HCT116 (cell line): ENCODE data around the gene MYLK. TPM values are rescaled to one million over a fixed set of nuclear protein-coding genes. Genes with fewer than 3 reads are reported as not detected.
A peak's percentile ranks its signal among the peaks of the same experiment; 100 is the strongest.

Experiments used
- ATAC-seq: fragments of 200-7000 bp; cut with Tn5 transposase; 2 replicates; pipeline ENCODE4 v1.9.1; 2020; ENCODE audit warnings: mild to moderate bottlenecking, moderate library complexity
- BruUV-seq: library from RNA; stranded (reverse); fragments of 400-500 nt; replicated peaks from 2 replicates; lab custom pipeline; 2021; lab: Mats Ljungman, UMichigan
- CTCF ChIA-PET: fragments of 300-600 bp; sonication (Branson Sonifier 250); formaldehyde crosslinking; loops from one replicate; lab custom pipeline; 2021; ENCODE audit warnings: antibody characterized with exemption; lab: Charles Lee
- POLR2A ChIA-PET: fragments of 300-600, 350-600 bp; sonication (Branson Sonifier 250); formaldehyde crosslinking; loops from one replicate; lab custom pipeline; 2021; ENCODE audit warnings: antibody characterized with exemption; lab: Charles Lee
- RAD21 ChIA-PET, 2 experiments: fragments of 300-600 bp; sonication (Branson Sonifier 250); formaldehyde crosslinking; loops; one replicate each; lab custom pipeline; 2023; ENCODE audit warnings: low total read pairs in 2 of 2; ENCODE audit not compliant: uncharacterized antibody in 2 of 2, unreplicated experiment in 2 of 2, low non-redundant PET in 1 of 2; lab: Charles Lee
- DNase-seq: peaks from one replicate; pipeline ENCODE4 v3.0.0-alpha.2; 2010; ENCODE audit warnings: low read depth, low spot score
- H2AFZ ChIP-seq: fragments of 200-600 bp; shearing (Covaris generic), sonication (generic); 2 replicates; pipeline ENCODE4 v1.6.1; 2017; ENCODE audit warnings: low read depth, mixed run types, mixed read lengths, antibody characterized with exemption, low read length; ENCODE audit not compliant: poor library complexity, severe bottlenecking
- H3K27ac ChIP-seq: 2 replicates; pipeline ENCODE4 v1.5.1; 2012; ENCODE audit warnings: low read depth, low read length
- H3K27me3 ChIP-seq: fragments of 200-600 bp; sonication (generic); 2 replicates; pipeline ENCODE4 v1.6.1; 2016; ENCODE audit warnings: mixed run types, low read length, mixed read lengths; ENCODE audit not compliant: insufficient read depth
- H3K36me3 ChIP-seq, 2 experiments: fragments of 200-500 bp in 1 of 2; fragments of 200-600 bp in 1 of 2; sonication (Bioruptor generic) in 1 of 2; sonication (generic) in 1 of 2; 2 replicates each; pipeline versions ENCODE4 v1.5.1 to v1.6.1; 2014 to 2016; ENCODE audit warnings: low read length in 2 of 2, inconsistent platforms in 1 of 2, mixed read lengths in 1 of 2, mixed run types in 1 of 2; ENCODE audit not compliant: insufficient read depth in 2 of 2, control insufficient read depth in 1 of 2
- H3K4me1 ChIP-seq, 2 experiments: fragments of 200-600 bp in 1 of 2; sonication (generic) in 1 of 2; 2 replicates each; pipeline versions ENCODE4 v1.5.1 to v1.6.1; 2012 to 2017; ENCODE audit warnings: low read length in 2 of 2, inconsistent platforms in 1 of 2, mild to moderate bottlenecking in 1 of 2, mixed read lengths in 1 of 2, mixed run types in 1 of 2, moderate library complexity in 1 of 2; ENCODE audit not compliant: insufficient read depth in 2 of 2, control insufficient read depth in 1 of 2
- H3K4me2 ChIP-seq: fragments of 200-600 bp; sonication (generic); 2 replicates; pipeline ENCODE4 v1.6.1; 2017; ENCODE audit warnings: mixed run types, low read length, mixed read lengths
- H3K4me3 ChIP-seq, 2 experiments: fragments of 200-600 bp in 1 of 2; sonication (generic) in 1 of 2; replicated peaks in 1 of 2; 2 replicates each; pipeline ENCODE4 v1.5.1; 2011 to 2016; ENCODE audit warnings: low read length in 2 of 2, control low read depth in 1 of 2, low read depth in 1 of 2, mild to moderate bottlenecking in 1 of 2, mixed read lengths in 1 of 2, mixed run types in 1 of 2
- H3K79me2 ChIP-seq: fragments of 200-600 bp; sonication (generic); 2 replicates; pipeline ENCODE4 v1.6.1; 2017; ENCODE audit warnings: mild to moderate bottlenecking, mixed run types, low read length, moderate library complexity, mixed read lengths; ENCODE audit not compliant: insufficient read depth
- H3K9ac ChIP-seq: fragments of 200-600 bp; sonication (generic); 2 replicates; pipeline ENCODE4 v1.6.1; 2016; ENCODE audit warnings: low read length, mixed read lengths
- H3K9me2 ChIP-seq: fragments of 200-600 bp; sonication (generic), shearing (Covaris generic); 2 replicates; pipeline ENCODE4 v1.6.1; 2017; ENCODE audit warnings: mixed run types, mild to moderate bottlenecking, moderate library complexity; ENCODE audit not compliant: insufficient read depth
- H3K9me3 ChIP-seq, 2 experiments: fragments of 200-500 bp in 1 of 2; fragments of 200-600 bp in 1 of 2; sonication (Bioruptor generic) in 1 of 2; sonication (generic) in 1 of 2; 2 replicates each; pipeline ENCODE4 v1.6.1; 2014 to 2017; ENCODE audit warnings: low read length in 2 of 2, mixed read lengths in 2 of 2, inconsistent platforms in 1 of 2, low read depth in 1 of 2, mild to moderate bottlenecking in 1 of 2, mixed run types in 1 of 2, moderate library complexity in 1 of 2; ENCODE audit not compliant: control insufficient read depth in 1 of 2, insufficient read depth in 1 of 2
- H4K20me1 ChIP-seq: fragments of 200-600 bp; sonication (generic), shearing (Covaris generic); 2 replicates; pipeline ENCODE4 v1.6.1; 2017; ENCODE audit warnings: mixed run types, mild to moderate bottlenecking, moderate library complexity; ENCODE audit not compliant: insufficient read depth
- CBX3 ChIP-seq: IDR thresholded peaks from 2 replicates; pipeline ENCODE4 v1.6.1; 2012; ENCODE audit warnings: low read depth
- CEBPB ChIP-seq: IDR thresholded peaks from 2 replicates; pipeline ENCODE4 v1.6.1; 2012; ENCODE audit warnings: low read depth
- ELF1 ChIP-seq: IDR thresholded peaks from 2 replicates; pipeline ENCODE4 v1.6.1; 2012; ENCODE audit warnings: low read depth, borderline replicate concordance
- FOSL1 ChIP-seq: IDR thresholded peaks from 2 replicates; pipeline ENCODE4 v1.6.1; 2012; ENCODE audit warnings: low read depth
- JUND ChIP-seq: IDR thresholded peaks from 2 replicates; pipeline ENCODE4 v1.6.1; 2012
- POLR2A ChIP-seq: IDR thresholded peaks from 2 replicates; pipeline ENCODE4 v1.7.0; 2011; ENCODE audit warnings: borderline replicate concordance; ENCODE audit not compliant: insufficient read depth, insufficient read length; ENCODE audit errors: extremely low read depth
- POLR2AphosphoS5 ChIP-seq: IDR thresholded peaks from 2 replicates; pipeline ENCODE4 v1.6.1; 2011; ENCODE audit warnings: mild to moderate bottlenecking, low read depth, low read length, moderate library complexity
- RAD21 ChIP-seq: IDR thresholded peaks from 2 replicates; pipeline ENCODE4 v1.6.1; 2012; ENCODE audit warnings: low read depth, mild to moderate bottlenecking
- SP1 ChIP-seq: IDR thresholded peaks from 2 replicates; pipeline ENCODE4 v1.6.1; 2012; ENCODE audit warnings: low read depth
- SRF ChIP-seq: IDR thresholded peaks from 2 replicates; pipeline ENCODE4 v1.6.1; 2012; ENCODE audit warnings: low read depth
- TCF7L2 ChIP-seq: IDR thresholded peaks from 2 replicates; pipeline ENCODE4 v1.7.0; 2011; ENCODE audit warnings: borderline replicate concordance, inconsistent platforms; ENCODE audit not compliant: insufficient read depth, insufficient read length; ENCODE audit errors: extremely low read depth
- YY1 ChIP-seq: IDR thresholded peaks from 2 replicates; pipeline ENCODE4 v1.6.1; 2011; ENCODE audit warnings: low read length, low read depth, moderate library complexity, mild to moderate bottlenecking; ENCODE audit not compliant: insufficient replicate concordance; ENCODE audit errors: extremely low read depth
- intact Hi-C: fragments of 100-400 bp; cut with micrococcal nuclease; formaldehyde crosslinking; loops from 2 replicates; pipeline ENCODE4 v1.10.0; 2022
- total RNA-seq: library from RNA; stranded (reverse); gene quantifications from one replicate; pipeline ENCODE4 v1.2.1, GENCODE V29; 2021; ENCODE audit not compliant: unreplicated experiment
- TF ChIP-seq, protein P1 (sequence below): IDR thresholded peaks from 2 replicates; pipeline ENCODE4 v1.6.1; 2012; ENCODE audit warnings: low read depth
- TF ChIP-seq, protein P2 (sequence below): IDR thresholded peaks from 2 replicates; pipeline ENCODE4 v1.6.1; 2012
- TF ChIP-seq, protein P3 (sequence below): IDR thresholded peaks from 2 replicates; pipeline ENCODE4 v1.6.1; 2012
- TF ChIP-seq, protein P4 (sequence below): IDR thresholded peaks from 2 replicates; pipeline ENCODE4 v1.6.1; 2011; ENCODE audit warnings: mild to moderate bottlenecking, low read length, moderate library complexity; ENCODE audit not compliant: insufficient replicate concordance; ENCODE audit errors: extremely low read depth
- TF ChIP-seq, protein P5 (sequence below), 3 experiments: fragments of 200-600 bp in 1 of 3; sonication (generic) in 1 of 3; IDR thresholded peaks in 2 of 3; conservative IDR thresholded peaks in 1 of 3; 2 replicates each; pipeline ENCODE4 v1.5.1; 2012 to 2017; ENCODE audit warnings: low read depth in 2 of 3, low read length in 2 of 3, antibody characterized with exemption in 1 of 3, borderline replicate concordance in 1 of 3, control low read depth in 1 of 3, mild to moderate bottlenecking in 1 of 3, mixed read lengths in 1 of 3, mixed run types in 1 of 3, moderate library complexity in 1 of 3; ENCODE audit not compliant: insufficient read depth in 1 of 3

The MYLK gene
- total RNA-seq, 1 experiment from 2014 or later, result 3.8 TPM

DNA sequence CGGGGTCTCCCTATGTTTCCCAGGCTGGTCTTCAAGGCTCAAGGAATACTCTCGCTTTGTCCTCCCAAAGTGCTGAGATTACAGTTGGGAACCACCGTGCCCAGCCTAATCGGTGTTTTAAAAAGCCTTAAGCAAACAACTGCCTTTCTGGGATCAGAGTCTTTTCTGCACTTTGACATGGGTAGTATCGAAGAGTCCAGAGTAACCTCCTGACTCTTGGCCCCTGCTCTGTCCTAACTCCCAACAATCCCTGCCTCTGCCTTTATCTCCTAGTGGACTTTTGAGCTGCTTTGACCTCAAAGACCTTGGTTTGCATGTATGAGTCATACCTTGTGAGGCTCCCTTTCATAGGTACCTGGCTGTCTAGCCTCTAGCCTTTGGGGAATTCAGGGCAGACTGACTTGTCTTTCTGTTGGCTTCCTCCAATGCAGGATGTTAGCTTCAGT, 278.3 kb downstream of the MYLK start:
- POLR2A ChIA-PET, result no interaction called here
- peak overlapping the region; percentile 59 for H3K4me2 ChIP-seq

More for the DNA sequence above, 278.3 kb downstream of the MYLK start:
- no peaks in the 10 kb centered on the region for H3K36me3 ChIP-seq
- ATAC-seq (peak; percentile 82), DNase-seq (peak; percentile 75)
- ChIA-PET CTCF (interaction anchor here (1.2 to 1.5 kb wide), 2 partner anchors 47 to 118 kb away, joined by 3 to 4 read pairs; no protein-coding TSS in a partner anchor), RAD21 (interaction anchor here (0.6 to 1.2 kb wide), 2 partner anchors 20 to 301 kb away, joined by 5 read pairs; no protein-coding TSS in a partner anchor)
- no peaks in the 10 kb centered on the region for H3K9me3 ChIP-seq
- no peaks in the 10 kb centered on the region for H3K79me2 ChIP-seq
- TF ChIP-seq POLR2A (no peak), POLR2AphosphoS5 (peak; percentile 23; the same call in 1 of the 2 replicates), ELF1 (no peak), TCF7L2 (peak; percentile 62), SRF (no peak), JUND (peak; percentile 77), SP1 (peak; percentile 67), FOSL1 (peak; percentile 76), CBX3 (peak; percentile 36; the same call in 1 of the 2 replicates), CEBPB (no peak; the same call in 1 of the 2 replicates), YY1 (no peak), RAD21 (no peak)
- TF ChIP-seq, protein P1, sequence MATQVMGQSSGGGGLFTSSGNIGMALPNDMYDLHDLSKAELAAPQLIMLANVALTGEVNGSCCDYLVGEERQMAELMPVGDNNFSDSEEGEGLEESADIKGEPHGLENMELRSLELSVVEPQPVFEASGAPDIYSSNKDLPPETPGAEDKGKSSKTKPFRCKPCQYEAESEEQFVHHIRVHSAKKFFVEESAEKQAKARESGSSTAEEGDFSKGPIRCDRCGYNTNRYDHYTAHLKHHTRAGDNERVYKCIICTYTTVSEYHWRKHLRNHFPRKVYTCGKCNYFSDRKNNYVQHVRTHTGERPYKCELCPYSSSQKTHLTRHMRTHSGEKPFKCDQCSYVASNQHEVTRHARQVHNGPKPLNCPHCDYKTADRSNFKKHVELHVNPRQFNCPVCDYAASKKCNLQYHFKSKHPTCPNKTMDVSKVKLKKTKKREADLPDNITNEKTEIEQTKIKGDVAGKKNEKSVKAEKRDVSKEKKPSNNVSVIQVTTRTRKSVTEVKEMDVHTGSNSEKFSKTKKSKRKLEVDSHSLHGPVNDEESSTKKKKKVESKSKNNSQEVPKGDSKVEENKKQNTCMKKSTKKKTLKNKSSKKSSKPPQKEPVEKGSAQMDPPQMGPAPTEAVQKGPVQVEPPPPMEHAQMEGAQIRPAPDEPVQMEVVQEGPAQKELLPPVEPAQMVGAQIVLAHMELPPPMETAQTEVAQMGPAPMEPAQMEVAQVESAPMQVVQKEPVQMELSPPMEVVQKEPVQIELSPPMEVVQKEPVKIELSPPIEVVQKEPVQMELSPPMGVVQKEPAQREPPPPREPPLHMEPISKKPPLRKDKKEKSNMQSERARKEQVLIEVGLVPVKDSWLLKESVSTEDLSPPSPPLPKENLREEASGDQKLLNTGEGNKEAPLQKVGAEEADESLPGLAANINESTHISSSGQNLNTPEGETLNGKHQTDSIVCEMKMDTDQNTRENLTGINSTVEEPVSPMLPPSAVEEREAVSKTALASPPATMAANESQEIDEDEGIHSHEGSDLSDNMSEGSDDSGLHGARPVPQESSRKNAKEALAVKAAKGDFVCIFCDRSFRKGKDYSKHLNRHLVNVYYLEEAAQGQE, result no peak
- TF ChIP-seq, protein P2, sequence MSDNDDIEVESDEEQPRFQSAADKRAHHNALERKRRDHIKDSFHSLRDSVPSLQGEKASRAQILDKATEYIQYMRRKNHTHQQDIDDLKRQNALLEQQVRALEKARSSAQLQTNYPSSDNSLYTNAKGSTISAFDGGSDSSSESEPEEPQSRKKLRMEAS, result no peak
- TF ChIP-seq, protein P3, sequence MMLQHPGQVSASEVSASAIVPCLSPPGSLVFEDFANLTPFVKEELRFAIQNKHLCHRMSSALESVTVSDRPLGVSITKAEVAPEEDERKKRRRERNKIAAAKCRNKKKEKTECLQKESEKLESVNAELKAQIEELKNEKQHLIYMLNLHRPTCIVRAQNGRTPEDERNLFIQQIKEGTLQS, result no peak
- TF ChIP-seq, protein P4, sequence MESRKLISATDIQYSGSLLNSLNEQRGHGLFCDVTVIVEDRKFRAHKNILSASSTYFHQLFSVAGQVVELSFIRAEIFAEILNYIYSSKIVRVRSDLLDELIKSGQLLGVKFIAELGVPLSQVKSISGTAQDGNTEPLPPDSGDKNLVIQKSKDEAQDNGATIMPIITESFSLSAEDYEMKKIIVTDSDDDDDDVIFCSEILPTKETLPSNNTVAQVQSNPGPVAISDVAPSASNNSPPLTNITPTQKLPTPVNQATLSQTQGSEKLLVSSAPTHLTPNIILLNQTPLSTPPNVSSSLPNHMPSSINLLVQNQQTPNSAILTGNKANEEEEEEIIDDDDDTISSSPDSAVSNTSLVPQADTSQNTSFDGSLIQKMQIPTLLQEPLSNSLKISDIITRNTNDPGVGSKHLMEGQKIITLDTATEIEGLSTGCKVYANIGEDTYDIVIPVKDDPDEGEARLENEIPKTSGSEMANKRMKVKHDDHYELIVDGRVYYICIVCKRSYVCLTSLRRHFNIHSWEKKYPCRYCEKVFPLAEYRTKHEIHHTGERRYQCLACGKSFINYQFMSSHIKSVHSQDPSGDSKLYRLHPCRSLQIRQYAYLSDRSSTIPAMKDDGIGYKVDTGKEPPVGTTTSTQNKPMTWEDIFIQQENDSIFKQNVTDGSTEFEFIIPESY, result no peak
- TF ChIP-seq, protein P5, sequence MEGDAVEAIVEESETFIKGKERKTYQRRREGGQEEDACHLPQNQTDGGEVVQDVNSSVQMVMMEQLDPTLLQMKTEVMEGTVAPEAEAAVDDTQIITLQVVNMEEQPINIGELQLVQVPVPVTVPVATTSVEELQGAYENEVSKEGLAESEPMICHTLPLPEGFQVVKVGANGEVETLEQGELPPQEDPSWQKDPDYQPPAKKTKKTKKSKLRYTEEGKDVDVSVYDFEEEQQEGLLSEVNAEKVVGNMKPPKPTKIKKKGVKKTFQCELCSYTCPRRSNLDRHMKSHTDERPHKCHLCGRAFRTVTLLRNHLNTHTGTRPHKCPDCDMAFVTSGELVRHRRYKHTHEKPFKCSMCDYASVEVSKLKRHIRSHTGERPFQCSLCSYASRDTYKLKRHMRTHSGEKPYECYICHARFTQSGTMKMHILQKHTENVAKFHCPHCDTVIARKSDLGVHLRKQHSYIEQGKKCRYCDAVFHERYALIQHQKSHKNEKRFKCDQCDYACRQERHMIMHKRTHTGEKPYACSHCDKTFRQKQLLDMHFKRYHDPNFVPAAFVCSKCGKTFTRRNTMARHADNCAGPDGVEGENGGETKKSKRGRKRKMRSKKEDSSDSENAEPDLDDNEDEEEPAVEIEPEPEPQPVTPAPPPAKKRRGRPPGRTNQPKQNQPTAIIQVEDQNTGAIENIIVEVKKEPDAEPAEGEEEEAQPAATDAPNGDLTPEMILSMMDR (IDR thresholded peaks at IDR 0.05 in 2 of 3, conservative IDR thresholded peaks at IDR 0.05 in 1 of 3; ENCODE audit: borderline replicate concordance in 1 of 3, insufficient read depth in 1 of 3, low read depth in 2 of 3, low read length in 2 of 3), result no peak
- no peaks in the 10 kb centered on the region for H3K9me2 ChIP-seq
- H3K27ac ChIP-seq, result peak overlapping the region; percentile 78
- intact Hi-C loops, result loop anchor here (1.0 kb wide), 1 partner anchor 20 kb away; no protein-coding TSS in a partner anchor
- no peak overlapping the region for H2AFZ ChIP-seq
- H4K20me1 ChIP-seq, result no peaks in the 10 kb centered on the region
- peak overlapping the region in 1 of 2 experiments; percentile 18; a peak in 1 of 4 replicates for H3K4me3 ChIP-seq
- BruUV-seq, result no TSS peak
- H3K4me1 ChIP-seq, result peaks cover 61 to 63% of the 10 kb centered on the region in 2 experiments
- H3K9ac ChIP-seq, result peak overlapping the region; percentile 16; the same call in 1 of the 2 replicates
- no peaks in the 10 kb centered on the region for H3K27me3 ChIP-seq
